GM12878 (cell line): ENCODE measurements around the gene MTM1. TPM values are rescaled to one million over a fixed set of nuclear protein-coding genes. Genes with fewer than 3 reads are reported as not detected.

Experiments used
- ATAC-seq: fragments of 200-7000 bp; cut with Tn5 transposase; 3 replicates; pipeline ENCODE4 v1.9.1; 2020; ENCODE audit warnings: mild to moderate bottlenecking, moderate library complexity
- BruUV-seq: library from RNA; stranded (reverse); fragments of 400-500 nt; replicated peaks from 2 replicates; lab custom pipeline; 2021; lab: Mats Ljungman, UMichigan
- CTCF ChIA-PET: fragments of 300-600 bp; sonication (Branson Sonifier 250); formaldehyde crosslinking; extraction: SDS; loops from one replicate; lab custom pipeline; 2021; ENCODE audit warnings: inconsistent platforms; lab: Yijun Ruan, JAX
- POLR2A ChIA-PET: fragments of 350-600 bp; formaldehyde crosslinking; extraction: SDS; loops from one replicate; lab custom pipeline; 2021; ENCODE audit warnings: inconsistent platforms; lab: Charles Lee
- RAD21 ChIA-PET: fragments of 300-600 bp; sonication (Branson Sonifier 250); formaldehyde crosslinking; loops from one replicate; lab custom pipeline; 2023; ENCODE audit warnings: antibody characterized with exemption; ENCODE audit not compliant: unreplicated experiment; lab: Charles Lee
- SMC1A ChIA-PET: fragments of 300-600 bp; sonication (Branson Sonifier 250); formaldehyde crosslinking; loops from one replicate; lab custom pipeline; 2023; ENCODE audit not compliant: unreplicated experiment, uncharacterized antibody; lab: Charles Lee
- DNase-seq: peaks from one replicate; pipeline ENCODE4 v3.0.0-alpha.2; 2011; ENCODE audit warnings: low read depth, low spot score
- FAIRE-seq: peaks from 3 replicates; lab custom pipeline; 2011; peaks lifted over from hg19 to GRCh38; lab: Jason Lieb, UNC
- H2AFZ ChIP-seq: 2 replicates; pipeline ENCODE4 v1.6.0; 2011; ENCODE audit warnings: low read depth, low read length, control low read depth; ENCODE audit not compliant: control insufficient read depth
- H3K27ac ChIP-seq: 2 replicates; pipeline ENCODE4 v1.5.1; 2011; ENCODE audit warnings: control low read depth; ENCODE audit not compliant: control insufficient read depth, insufficient read depth
- H3K27me3 ChIP-seq, 2 experiments: replicated peaks in 1 of 2; 2 replicates each; pipeline versions ENCODE4 v1.6.0 to v1.6.1; 2011; ENCODE audit warnings: low read length in 1 of 2; ENCODE audit not compliant: control insufficient read depth in 2 of 2, insufficient read depth in 2 of 2
- H3K36me3 ChIP-seq, 2 experiments: 2 replicates each; pipeline ENCODE4 v1.5.1; 2011; ENCODE audit warnings: low read length in 1 of 2; ENCODE audit not compliant: control insufficient read depth in 2 of 2, insufficient read depth in 2 of 2
- H3K4me1 ChIP-seq: 2 replicates; pipeline ENCODE4 v1.6.1; 2011; ENCODE audit warnings: mild to moderate bottlenecking, low read length, moderate library complexity, mixed read lengths; ENCODE audit not compliant: control insufficient read depth, insufficient read depth
- H3K4me2 ChIP-seq: 2 replicates; pipeline ENCODE4 v1.6.0; 2011; ENCODE audit warnings: control low read depth; ENCODE audit not compliant: control insufficient read depth, insufficient read depth
- H3K4me3 ChIP-seq: fragments of 200-600 bp; sonication (generic); 2 replicates; pipeline ENCODE4 v1.5.1; 2016
- H3K79me2 ChIP-seq: 2 replicates; pipeline ENCODE4 v1.6.0; 2011; ENCODE audit warnings: low read length; ENCODE audit not compliant: control insufficient read depth, insufficient read depth
- H3K9ac ChIP-seq: 2 replicates; pipeline ENCODE4 v1.8.0; 2011; ENCODE audit warnings: low read length, control low read depth, mixed read lengths; ENCODE audit not compliant: control insufficient read depth, insufficient read depth
- H3K9me3 ChIP-seq: replicated peaks from 3 replicates; pipeline ENCODE4 v1.5.1; 2011; ENCODE audit warnings: mild to moderate bottlenecking, low read length; ENCODE audit not compliant: control insufficient read depth, insufficient read depth
- H4K20me1 ChIP-seq: 2 replicates; pipeline ENCODE4 v1.6.0; 2011; ENCODE audit not compliant: control insufficient read depth, insufficient read depth
- CTCF ChIP-seq, 3 experiments: IDR thresholded peaks in 2 of 3; conservative IDR thresholded peaks in 1 of 3; 2 replicates each; pipeline ENCODE4 v1.5.1; 2011; ENCODE audit warnings: low read depth in 3 of 3, low read length in 3 of 3, mild to moderate bottlenecking in 3 of 3, control low read depth in 2 of 3, moderate library complexity in 2 of 3, inconsistent platforms in 1 of 3, mixed read lengths in 1 of 3; ENCODE audit not compliant: control insufficient read depth in 2 of 3, insufficient read depth in 1 of 3; ENCODE audit errors: extremely low read depth in 1 of 3
- E4F1 ChIP-seq: fragments of 450-650 bp; IDR thresholded peaks from 2 replicates; pipeline ENCODE4 v1.6.1; 2018; ENCODE audit warnings: borderline replicate concordance, mild to moderate bottlenecking; ENCODE audit not compliant: partially characterized antibody
- HCFC1 ChIP-seq: fragments of 150-350 bp; IDR thresholded peaks from 2 replicates; pipeline ENCODE4 v1.6.1; 2014; ENCODE audit warnings: low read length
- HDAC2 ChIP-seq: fragments of 200-600 bp; sonication (generic); IDR thresholded peaks from 2 replicates; pipeline ENCODE4 v1.6.1; 2017
- MEF2A ChIP-seq: IDR thresholded peaks from 2 replicates; pipeline ENCODE4 v1.6.1; 2011; ENCODE audit warnings: low read depth, mild to moderate bottlenecking, low read length, moderate library complexity; ENCODE audit not compliant: insufficient read depth
- POLR2A ChIP-seq: IDR thresholded peaks from 2 replicates; pipeline ENCODE4 v1.6.1; 2011; ENCODE audit warnings: low read depth, mild to moderate bottlenecking, low read length
- POU2F2 ChIP-seq: IDR thresholded peaks from 3 replicates; pipeline ENCODE4 v1.6.1; 2011; ENCODE audit warnings: low read depth, mild to moderate bottlenecking, low read length, borderline replicate concordance
- SP1 ChIP-seq: IDR thresholded peaks from one replicate; pipeline ENCODE4 v1.6.1; 2011; ENCODE audit warnings: low read depth, low read length
- TCF12 ChIP-seq: IDR thresholded peaks from 2 replicates; pipeline ENCODE4 v1.6.1; 2011; ENCODE audit warnings: low read depth, mild to moderate bottlenecking, low read length
- ZBTB11 ChIP-seq: fragments of 450-650 bp; formaldehyde crosslinking; IDR thresholded peaks from 2 replicates; pipeline ENCODE4 v1.5.0; 2022; ENCODE audit warnings: mild to moderate bottlenecking, missing genetic modification characterization
- WGBS: methylation state at CpG from one replicate; pipeline ENCODE4 v1.1.6; 2016; ENCODE audit warnings: low lambda C conversion rate; ENCODE audit not compliant: insufficient replicate concordance, insufficient coverage; ENCODE audit errors: missing lambda C conversion rate; 5-methylcytosine and 5-hydroxymethylcytosine counted together
- in situ Hi-C: fragments of 300-500 bp; cut with MboI; formaldehyde crosslinking; loops from 9 replicates; pipeline ENCODE4 v1.14.3; 2018; ENCODE audit warnings: mixed read lengths
- intact Hi-C: fragments of 100-400 bp; cut with micrococcal nuclease; formaldehyde crosslinking; loops from one replicate; pipeline ENCODE4 v1.14.2; 2022; ENCODE audit not compliant: unreplicated experiment
- polyA plus RNA-seq, 11 experiments: library from polyadenylated mRNA; depleted of rRNA in 4 of 11; unstranded in 6 of 11; stranded (reverse) in 5 of 11; fragments of >200 nt; fragmentation: Nextera tagmentation in 4 of 11; fragmentation: Illumina TruSeq in 1 of 11; extraction: Ambion mirVana in 4 of 11; extraction: Trizol in 1 of 11; gene quantifications; 1 replicate in 1 of 11; 2 replicates in 10 of 11; pipeline versions ENCODE4 v1.2.1 to v1.2.3, GENCODE V29; 2011 to 2016; ENCODE audit warnings: inconsistent platforms in 2 of 11, missing spikeins in 2 of 11, low read depth in 1 of 11
- total RNA-seq, 4 experiments: library from RNA; depleted of rRNA in 3 of 4; stranded (reverse); fragments of >200 nt in 3 of 4; fragmentation: Illumina TruSeq in 1 of 4; extraction: Trizol in 1 of 4; gene quantifications; 2 replicates each; pipeline versions ENCODE4 v1.2.1 to v1.2.3, GENCODE V29; 2013 to 2021

MTM1 gene
- total and polyA plus RNA-seq, 10 of the 15 experiments (the other 5 are each of a cell fraction or from before 2014, with no cell fraction given), result 3.9 to 13.3 (median 8.4) TPM

GRCh38 chrX:150648296-150648940 is 80.0 kb downstream of the MTM1 start (continued):
- no peak for TF ChIP-seq ZBTB11 (CRISPR knock-in tag)
- TF ChIP-seq, all 136 proteins: peak for 0

GRCh38 chrX:150649096-150649870 is 80.9 kb downstream of the MTM1 start:
- intact Hi-C loops, result no loop called here
- Histone ChIP-seq H3K4me2 (no peak overlapping the region), H3K27ac (no peak overlapping the region), H3K36me3 (no peaks in the 10 kb centered on the region; a peak in 1 of 4 replicates), H2AFZ (no peak overlapping the region), H4K20me1 (no peaks in the 10 kb centered on the region), H3K4me1 (no peaks in the 10 kb centered on the region), H3K27me3 (no peaks in the 10 kb centered on the region), H3K9me3 (no peaks in the 10 kb centered on the region), H3K9ac (no peak overlapping the region), H3K4me3 (no peak overlapping the region), H3K79me2 (no peaks in the 10 kb centered on the region)
- ATAC-seq (no peak), DNase-seq (no peak), FAIRE-seq (no peak)
- WGBS, result 42% methylated on average over 8 of the region's 8 CpGs
- SMC1A ChIA-PET, result interaction anchor here (1.4 kb wide), 1 partner anchor 66 kb away, joined by 3 read pairs; no protein-coding TSS in a partner anchor
- BruUV-seq, result no TSS peak
- POLR2A ChIA-PET, result no interaction called here
- CTCF ChIA-PET, result no interaction called here
- RAD21 ChIA-PET, result no interaction called here
- TF ChIP-seq HCFC1 (no peak), POU2F2 (no peak), E4F1 (no peak), POLR2A (no peak), HDAC2 (no peak), MEF2A (no peak), SP1 (no peak), TCF12 (no peak), CTCF (IDR thresholded peaks at IDR 0.05 in 2 of 3, conservative IDR thresholded peaks at IDR 0.05 in 1 of 3; ENCODE audit: control insufficient read depth in 2 of 3, extremely low read depth in 1 of 3, insufficient read depth in 1 of 3, low read depth in 3 of 3, low read length in 3 of 3) (no peak)
- in situ Hi-C loops, result no loop called here
